T47D (cell line): ENCODE results near the gene LRBA.

Experiments
- DNase-seq, 2 experiments: peaks; one replicate each; pipeline versions ENCODE4 v3.0.0 to v3.0.0-alpha.2; 2011 to 2012; ENCODE audit warnings: low read depth in 1 of 2, low spot score in 1 of 2
- JUND ChIP-seq: IDR thresholded peaks from 2 replicates; pipeline ENCODE4 v1.6.1; 2012; ENCODE audit warnings: low read depth
- in situ Hi-C: cut with HindIII; loops from 2 replicates; pipeline ENCODE4 v1.10.0; 2016; ENCODE audit warnings: low sequenced_read_pairs, low pct_unique_long_range_greater_than_20kb

Gene LRBA

DNA sequence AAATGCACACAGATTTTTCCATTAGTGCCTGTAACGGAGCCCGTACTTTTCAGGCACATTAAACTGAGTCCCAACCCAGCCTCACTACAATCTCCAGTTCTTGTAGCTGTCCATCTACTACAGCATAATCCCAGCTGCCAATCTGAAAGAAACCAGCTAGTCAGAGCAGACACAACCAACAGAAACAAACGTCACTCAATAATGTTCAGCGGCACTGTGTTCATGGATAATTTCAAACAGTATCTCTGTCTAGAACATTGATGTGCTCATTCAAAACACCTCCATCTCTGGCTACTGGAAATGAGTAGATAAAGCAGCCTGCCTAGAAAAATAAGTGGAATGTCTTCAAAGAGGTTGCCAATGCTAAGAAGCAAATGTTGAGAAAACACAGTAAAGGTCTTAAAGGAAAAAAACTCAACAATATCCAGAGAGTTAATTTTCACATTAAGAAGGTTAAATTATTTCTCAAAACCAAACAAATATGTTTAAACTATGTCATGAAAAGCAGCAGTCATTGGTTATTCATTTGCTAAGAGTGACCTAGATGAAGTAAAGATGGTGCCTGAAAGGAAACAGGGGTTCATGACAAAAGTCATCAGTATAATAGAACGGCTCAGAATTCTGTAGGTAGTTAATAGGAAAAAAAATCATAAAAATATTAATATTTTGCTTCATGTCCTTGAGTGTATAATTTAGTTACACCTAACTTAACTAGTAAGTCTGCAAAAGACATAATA lies 678.2 kb downstream of the LRBA start:
- no peak for DNase-seq
- in situ Hi-C loops, result no loop called here
- no peak for TF ChIP-seq JUND

DNA sequence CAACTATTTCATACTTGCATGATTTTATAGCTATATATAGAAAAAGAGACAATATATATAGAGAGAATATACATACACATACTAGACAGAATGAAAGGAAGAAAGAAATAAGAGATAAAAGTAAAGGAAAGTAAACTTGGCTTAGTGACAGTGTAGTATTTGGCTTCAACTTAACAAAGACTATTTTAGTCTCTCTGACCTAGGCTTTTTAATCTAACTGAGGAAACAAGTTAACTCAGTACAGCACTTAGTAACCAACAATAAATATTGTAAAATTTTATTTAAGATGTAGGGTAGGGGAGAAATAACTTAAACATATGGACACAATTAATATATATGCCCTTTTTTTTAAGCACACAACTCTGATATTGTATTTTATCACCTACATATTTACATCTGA lies 682.1 kb downstream of the LRBA start:
- no peak for DNase-seq
- TF ChIP-seq JUND, result no peak
- in situ Hi-C loops, result no loop called here

DNA sequence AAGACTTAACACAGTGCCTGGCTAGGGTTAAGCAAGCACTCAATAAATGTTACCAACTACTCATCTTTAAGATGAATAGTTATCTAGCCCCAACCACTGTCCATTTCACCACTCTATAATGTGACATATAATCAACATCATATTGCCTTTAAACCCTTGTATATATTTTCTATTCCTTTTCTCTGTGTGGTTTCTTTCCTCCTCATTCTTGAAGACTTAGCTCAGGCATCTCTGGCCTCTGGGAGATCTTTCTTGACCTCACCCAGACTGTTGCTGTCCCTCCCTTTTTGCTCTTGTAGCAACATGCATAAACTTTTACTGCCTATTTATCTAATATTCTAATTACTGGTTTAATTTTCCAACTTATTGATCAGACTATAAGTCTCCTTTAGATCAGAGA lies 683.0 kb downstream of the LRBA start:
- in situ Hi-C loops, result no loop called here
- TF ChIP-seq JUND, result no peak
- DNase-seq, result no peak

DNA sequence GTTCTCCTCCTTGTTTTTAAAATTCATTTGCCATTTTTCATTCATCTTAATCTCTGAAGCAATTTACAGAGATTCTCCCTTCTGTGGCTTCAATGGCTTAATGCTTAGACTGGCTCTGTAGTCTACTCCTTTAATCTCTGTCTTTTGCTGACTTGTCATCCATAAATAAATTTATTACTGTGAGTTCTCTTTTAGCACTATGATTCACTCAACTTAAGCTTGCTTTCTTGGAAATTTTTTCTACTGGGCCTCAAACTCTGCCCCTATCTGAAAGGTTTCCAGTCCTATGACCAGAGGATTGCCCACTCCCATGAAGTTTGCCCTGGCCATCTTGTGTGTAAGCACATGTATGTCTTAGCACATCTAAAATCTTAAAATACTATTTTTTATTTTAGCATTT lies 685.7 kb downstream of the LRBA start:
- no peak for TF ChIP-seq JUND
- DNase-seq, result no peak
- in situ Hi-C loops, result no loop called here

DNA sequence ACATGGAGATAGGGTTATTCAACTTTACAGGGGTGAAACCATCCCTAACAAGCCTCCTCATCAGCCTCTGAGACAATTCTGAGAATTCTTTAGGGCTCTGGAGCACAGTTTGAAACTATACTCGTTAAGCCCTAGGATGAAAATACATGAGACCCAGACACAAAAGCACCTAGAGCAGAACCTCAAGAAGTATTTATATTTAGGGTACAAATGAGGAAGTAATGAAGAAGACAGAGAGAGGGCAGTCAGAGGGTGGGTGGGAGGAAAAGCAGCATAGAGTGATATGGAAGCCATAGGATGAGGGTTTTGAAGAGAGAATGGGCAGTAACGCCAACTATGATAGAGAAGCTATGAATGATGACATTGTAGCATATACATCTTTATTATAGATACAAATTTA lies 686.6 kb downstream of the LRBA start:
- in situ Hi-C loops, result no loop called here
- DNase-seq, result no peak
- no peak for TF ChIP-seq JUND

DNA sequence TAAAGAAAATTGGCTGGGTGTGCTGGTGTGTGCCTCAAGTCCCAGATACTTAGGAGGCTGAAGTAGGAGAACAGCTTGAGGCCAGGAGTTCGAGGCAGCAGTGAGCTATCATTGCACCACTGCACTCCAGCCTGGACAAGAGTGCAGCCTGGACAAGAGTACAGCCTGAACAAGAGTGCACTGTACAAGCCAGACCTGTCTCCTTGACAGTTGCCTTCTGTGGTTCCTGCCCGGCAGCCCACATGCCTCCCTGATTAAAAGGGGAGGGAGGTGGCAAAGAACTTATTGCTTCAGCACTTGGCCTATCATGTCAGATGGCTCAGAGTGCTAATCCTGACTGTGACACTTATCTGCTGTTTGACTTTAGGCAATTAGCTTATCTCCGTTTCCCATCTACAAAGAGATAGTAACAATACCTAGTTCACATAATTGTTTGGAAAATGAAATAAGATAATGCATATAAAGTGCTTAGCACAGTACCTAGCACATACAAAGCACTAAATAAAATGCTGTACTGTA lies 687.8 kb downstream of the LRBA start:
- in situ Hi-C loops, result no loop called here
- no peak for DNase-seq
- no peak for TF ChIP-seq JUND

DNA sequence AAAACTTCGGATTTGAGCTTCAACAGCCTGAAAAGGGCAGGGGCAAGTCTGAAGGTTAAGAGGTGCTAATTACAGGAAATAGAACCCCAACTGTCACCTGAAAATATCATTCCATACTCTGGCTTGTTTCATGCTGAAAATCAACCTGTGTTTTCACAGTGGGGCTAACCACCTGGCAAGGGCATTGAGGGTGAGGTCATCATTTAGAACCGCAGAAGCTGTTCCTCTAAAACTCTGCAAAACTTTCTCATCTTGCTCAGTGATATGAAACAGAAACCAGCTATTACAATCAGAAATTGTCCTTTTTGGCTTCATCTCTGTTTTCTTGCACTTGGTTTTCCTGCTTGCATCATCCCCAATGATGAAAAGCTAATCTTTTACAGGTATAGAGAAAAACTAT lies 689.2 kb downstream of the LRBA start:
- in situ Hi-C loops, result no loop called here
- DNase-seq, result no peak
- TF ChIP-seq JUND, result no peak

DNA sequence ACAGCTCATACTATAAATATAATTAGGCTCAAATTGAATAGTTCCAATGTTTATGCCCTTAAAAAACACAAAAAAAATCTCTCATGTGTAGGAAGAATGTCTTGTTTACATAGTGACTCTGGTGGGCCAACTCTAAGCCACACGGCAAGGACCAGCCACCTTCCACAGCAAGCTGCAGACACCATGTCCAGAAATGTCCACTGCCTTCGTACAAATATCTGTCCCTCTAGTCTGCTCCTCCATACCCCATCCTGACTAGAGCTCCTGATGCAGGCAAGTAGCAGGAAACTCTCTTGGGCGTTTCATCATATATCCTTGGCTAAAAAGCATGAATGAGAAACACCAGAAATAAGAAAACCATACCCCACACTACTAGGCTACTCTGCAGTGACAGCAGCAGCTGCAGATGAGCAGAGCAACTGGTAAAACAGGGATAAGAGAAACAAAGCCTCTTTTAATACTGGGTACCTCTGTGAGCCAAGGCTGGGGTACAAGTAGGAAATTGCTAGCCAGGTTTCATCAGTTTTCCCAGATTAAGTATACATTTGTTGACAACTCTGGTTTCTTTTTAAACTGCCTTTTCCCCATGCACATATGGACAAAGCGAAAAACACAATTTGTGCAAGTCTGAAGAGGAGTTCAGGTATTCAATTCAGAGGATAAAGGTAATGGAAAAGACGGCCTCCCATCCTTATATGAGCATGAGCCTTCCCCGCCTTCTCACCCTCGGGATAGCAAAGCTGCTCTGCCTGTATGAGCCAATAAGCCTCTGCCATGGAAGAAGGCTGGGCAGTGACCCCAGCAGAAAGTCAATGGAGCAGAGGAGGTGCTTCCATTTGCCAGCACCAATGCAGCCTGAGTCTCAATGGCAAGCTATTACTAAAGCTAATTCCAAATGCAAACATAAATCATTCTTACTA lies 691.4 kb downstream of the LRBA start:
- in situ Hi-C loops, result no loop called here
- DNase-seq, result no peak
- TF ChIP-seq JUND, result no peak

DNA sequence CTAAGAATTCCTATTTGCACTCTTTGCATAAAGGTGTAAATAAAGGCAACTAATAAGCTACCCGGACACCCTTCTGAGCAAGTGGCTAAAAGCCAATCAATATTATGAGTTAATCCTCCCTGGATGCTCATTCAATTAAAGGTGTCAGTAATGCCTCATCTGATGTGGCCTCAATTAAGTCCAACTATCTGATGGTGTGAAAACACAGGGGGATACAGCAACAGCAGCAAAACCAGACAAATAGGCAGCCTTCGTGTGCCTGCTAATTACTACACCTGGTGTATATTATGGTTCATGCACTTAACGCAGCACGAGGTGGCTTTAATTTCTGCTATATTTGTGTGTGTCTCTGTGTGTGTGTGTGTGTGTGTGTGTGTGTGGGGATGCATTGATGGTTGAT lies 692.4 kb downstream of the LRBA start:
- TF ChIP-seq JUND, result no peak

DNA sequence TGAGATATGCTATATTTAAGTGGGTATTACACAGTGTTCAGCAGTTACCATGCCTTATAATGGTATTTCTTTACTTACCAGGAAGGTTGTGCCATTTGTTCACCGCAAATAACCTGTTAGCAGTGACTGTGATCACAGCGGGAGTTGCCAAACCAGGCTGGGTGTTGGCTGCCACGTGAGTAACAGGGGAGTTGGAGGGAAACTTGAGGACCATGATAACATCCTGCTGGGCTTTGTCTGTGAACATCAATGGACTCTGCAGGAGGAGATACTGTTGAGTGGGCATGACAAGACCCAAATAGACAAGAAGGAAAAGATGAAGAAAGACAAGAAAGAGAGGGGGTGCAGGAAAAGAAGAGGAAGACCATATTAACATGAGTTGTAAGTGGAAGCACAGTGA lies 694.0 kb downstream of the LRBA start:
- TF ChIP-seq JUND, result no peak
- no peak for DNase-seq
- in situ Hi-C loops, result no loop called here

More for the DNA sequence above, 692.4 kb downstream of the LRBA start:
- in situ Hi-C loops, result no loop called here
- no peak for DNase-seq

DNA sequence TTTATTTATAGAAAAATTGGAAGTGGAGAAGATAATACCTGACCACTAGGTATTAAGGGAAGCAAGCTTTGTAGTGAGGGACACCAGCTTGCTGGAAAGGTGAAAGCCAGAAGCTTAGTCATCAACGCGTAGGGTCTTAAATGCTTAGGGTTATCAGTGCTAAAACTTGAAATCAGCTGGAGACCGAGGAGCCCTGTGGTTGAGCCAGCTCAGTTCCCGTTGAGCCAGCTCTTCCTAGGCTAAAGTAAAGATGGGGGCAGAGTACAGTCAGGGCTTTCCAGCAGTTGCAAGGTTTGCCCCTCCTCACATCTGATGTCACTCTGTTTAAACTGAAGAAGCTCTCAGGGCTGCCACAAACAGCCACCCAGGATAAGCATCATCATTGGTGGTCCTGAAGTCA lies 696.1 kb downstream of the LRBA start:
- no peak for DNase-seq
- in situ Hi-C loops, result no loop called here

DNA sequence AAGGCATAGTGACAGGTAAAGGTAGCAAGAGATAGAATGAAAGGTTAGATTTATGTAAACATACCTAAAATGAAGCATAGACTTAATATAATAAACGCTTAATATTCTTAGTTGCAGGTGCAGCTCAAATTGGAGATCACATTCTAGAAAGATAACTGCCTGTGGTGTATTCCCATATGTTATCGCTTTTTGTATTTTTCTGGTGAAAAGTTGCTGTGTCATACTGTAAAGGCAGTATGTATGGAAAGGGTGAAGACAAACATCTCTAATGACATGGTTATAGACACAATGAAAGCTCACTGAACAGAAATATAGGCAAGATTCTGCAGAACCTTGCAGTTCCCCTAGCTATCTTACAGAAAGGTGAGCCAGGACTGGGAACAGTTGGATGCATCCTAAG lies 696.6 kb downstream of the LRBA start:
- in situ Hi-C loops, result no loop called here
- TF ChIP-seq JUND, result no peak
- DNase-seq, result no peak

More for the DNA sequence above, 696.1 kb downstream of the LRBA start:
- TF ChIP-seq JUND, result no peak

DNA sequence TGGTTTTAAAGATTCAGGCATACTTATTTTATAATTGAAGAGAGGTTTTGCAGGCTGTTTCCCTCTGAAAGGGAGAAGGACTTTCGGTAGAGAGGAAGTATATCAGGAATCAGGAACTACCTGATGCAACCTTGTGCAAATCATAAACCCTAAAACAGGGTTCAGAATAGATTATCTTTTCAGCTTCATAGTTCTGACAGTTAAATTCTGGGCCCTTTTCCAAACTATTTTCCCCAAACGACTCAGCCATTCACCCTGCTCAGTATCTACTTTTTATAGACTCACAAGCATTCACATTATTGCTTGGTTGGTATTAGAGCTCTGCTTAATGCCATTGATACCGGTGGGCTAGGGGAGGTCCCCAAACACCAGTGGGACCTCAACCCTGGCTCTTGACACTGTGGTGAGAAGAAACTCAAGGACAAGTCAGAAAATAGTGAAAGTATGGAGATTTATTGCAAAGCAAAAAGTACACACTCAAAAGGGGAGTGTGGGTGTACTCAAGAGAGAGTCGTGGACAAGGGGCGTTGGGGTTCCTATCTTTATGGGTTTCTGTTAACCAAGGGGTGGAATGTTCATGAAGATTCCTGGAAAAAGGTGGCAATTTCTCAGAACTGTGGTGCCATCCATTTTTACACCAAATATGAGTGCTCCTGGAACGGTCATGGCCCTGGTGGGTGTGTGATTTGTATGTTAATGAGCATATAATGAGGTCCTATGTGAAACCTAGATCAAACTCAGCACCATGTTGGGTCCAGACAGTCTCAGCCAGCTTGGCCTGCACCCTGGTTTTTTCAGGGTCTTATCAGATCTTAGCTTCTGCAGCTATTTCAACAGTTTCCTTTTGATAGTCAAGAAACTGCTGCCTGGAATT lies 698.5 kb downstream of the LRBA start:
- in situ Hi-C loops, result no loop called here
- no peak for TF ChIP-seq JUND
- no peak for DNase-seq
